ENCODE data around the gene STARD7.

STARD7 gene

DNA sequence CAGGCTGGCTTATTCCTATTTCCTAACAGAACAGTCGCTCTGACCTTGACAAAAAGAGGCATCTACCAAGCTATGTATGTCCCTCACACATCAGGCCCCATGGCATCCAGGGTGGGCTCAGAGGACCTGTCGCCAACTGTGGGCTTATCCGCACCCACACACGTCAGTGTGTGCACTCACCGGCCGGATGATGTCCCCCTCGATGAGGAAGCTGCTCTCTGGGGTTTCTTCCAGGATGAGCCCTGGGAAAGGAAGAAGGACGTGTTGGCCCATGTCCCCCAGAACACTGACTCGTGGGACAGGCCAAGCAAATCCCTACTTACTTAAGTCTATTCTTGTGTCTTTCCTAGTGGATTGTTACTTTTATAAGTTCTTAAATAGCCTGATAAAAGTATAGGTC lies 73.5 kb downstream of the STARD7 start:
- no peak overlapping the region for H3K27ac ChIP-seq
- no peaks in the 10 kb centered on the region for H3K9me3 ChIP-seq (ENCODE audit: severe bottlenecking)
- TF ChIP-seq, protein P1, sequence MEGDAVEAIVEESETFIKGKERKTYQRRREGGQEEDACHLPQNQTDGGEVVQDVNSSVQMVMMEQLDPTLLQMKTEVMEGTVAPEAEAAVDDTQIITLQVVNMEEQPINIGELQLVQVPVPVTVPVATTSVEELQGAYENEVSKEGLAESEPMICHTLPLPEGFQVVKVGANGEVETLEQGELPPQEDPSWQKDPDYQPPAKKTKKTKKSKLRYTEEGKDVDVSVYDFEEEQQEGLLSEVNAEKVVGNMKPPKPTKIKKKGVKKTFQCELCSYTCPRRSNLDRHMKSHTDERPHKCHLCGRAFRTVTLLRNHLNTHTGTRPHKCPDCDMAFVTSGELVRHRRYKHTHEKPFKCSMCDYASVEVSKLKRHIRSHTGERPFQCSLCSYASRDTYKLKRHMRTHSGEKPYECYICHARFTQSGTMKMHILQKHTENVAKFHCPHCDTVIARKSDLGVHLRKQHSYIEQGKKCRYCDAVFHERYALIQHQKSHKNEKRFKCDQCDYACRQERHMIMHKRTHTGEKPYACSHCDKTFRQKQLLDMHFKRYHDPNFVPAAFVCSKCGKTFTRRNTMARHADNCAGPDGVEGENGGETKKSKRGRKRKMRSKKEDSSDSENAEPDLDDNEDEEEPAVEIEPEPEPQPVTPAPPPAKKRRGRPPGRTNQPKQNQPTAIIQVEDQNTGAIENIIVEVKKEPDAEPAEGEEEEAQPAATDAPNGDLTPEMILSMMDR (IDR thresholded peaks at IDR 0.05; ENCODE audit: low read depth, low read length) = no peak
- no peak overlapping the region for H3K4me3 ChIP-seq (ENCODE audit: low read depth, low read length)
- H3K36me3 ChIP-seq = no peaks in the 10 kb centered on the region
- no peak for DNase-seq
- H3K27me3 ChIP-seq (ENCODE audit: insufficient read depth, low read depth, severe bottlenecking) = no peaks in the 10 kb centered on the region

All from WERI-Rb-1 (cell line).